SK-MEL-5 (cell line): ENCODE results near the gene POU2F3. TPM values are rescaled to one million over a fixed set of nuclear protein-coding genes. Genes with fewer than 3 reads are reported as not detected.
"Not testable (repeated sequence)": the region's sequence is repeated elsewhere in the genome, so short reads cannot be mapped to it uniquely, and the experiment has no call there.

ENCODE experiments used
- DNase-seq: peaks from one replicate; pipeline ENCODE4 v3.0.0-alpha.2; 2016; ENCODE audit warnings: low read depth, low spot score
- in situ Hi-C: cut with HindIII; loops from 2 replicates; pipeline ENCODE4 v1.10.0; 2016; ENCODE audit warnings: low sequenced_read_pairs, high pct_unique_total_duplicates, low pct_unique_long_range_greater_than_20kb
- total RNA-seq: library from RNA; depleted of rRNA; stranded (reverse); fragments of >200 nt; shearing (Covaris generic); gene quantifications from 2 replicates; pipeline ENCODE4 v1.2.3, GENCODE V29; 2014

POU2F3 gene
- total RNA-seq, 1 experiment from 2014 or later: not detected

GRCh38 chr11:120259241-120259640 lies 19.3 kb downstream of the POU2F3 start:
- no peak for DNase-seq
- in situ Hi-C loops: no loop called here

- no peak for DNase-seq
- in situ Hi-C loops: no loop called here
These were observed 20.1 kb downstream of the POU2F3 start for GRCh38 chr11:120259988-120260565.

GRCh38 chr11:120260616-120261015 lies 20.7 kb downstream of the POU2F3 start:
- in situ Hi-C loops: no loop called here
- DNase-seq: no peak

GRCh38 chr11:120261321-120261720 lies 21.4 kb downstream of the POU2F3 start:
- DNase-seq: no peak
- in situ Hi-C loops: no loop called here

- in situ Hi-C loops: no loop called here
- no peak for DNase-seq
These were observed 22.0 kb downstream of the POU2F3 start for GRCh38 chr11:120261931-120262330.

- in situ Hi-C loops: no loop called here
- no peak for DNase-seq
These were observed 27.4 kb downstream of the POU2F3 start for GRCh38 chr11:120267319-120267718.

- in situ Hi-C loops: no loop called here
- DNase-seq: no peak
These were observed 28.7 kb downstream of the POU2F3 start for GRCh38 chr11:120268686-120269085.

GRCh38 chr11:120270386-120270785 lies 30.4 kb downstream of the POU2F3 start:
- in situ Hi-C loops: no loop called here

GRCh38 chr11:120271672-120272071 lies 31.7 kb downstream of the POU2F3 start:
- no peak for DNase-seq
- in situ Hi-C loops: no loop called here

More at GRCh38 chr11:120270386-120270785, 30.4 kb downstream of the POU2F3 start:
- DNase-seq: no peak

- no peak for DNase-seq
- in situ Hi-C loops: no loop called here
These were observed 32.4 kb downstream of the POU2F3 start for GRCh38 chr11:120272303-120272702.

- DNase-seq: no peak
- in situ Hi-C loops: no loop called here
These were observed 33.5 kb downstream of the POU2F3 start for GRCh38 chr11:120273432-120273831.

- DNase-seq, in situ Hi-C loops: not testable (repeated sequence)
These were observed 34.0 kb downstream of the POU2F3 start for GRCh38 chr11:120273956-120274355.

- in situ Hi-C loops: no loop called here
- DNase-seq: no peak
These were observed 39.6 kb downstream of the POU2F3 start for GRCh38 chr11:120279502-120279901.

- in situ Hi-C loops: no loop called here
- DNase-seq: no peak
These were observed 40.7 kb downstream of the POU2F3 start for GRCh38 chr11:120280600-120281051.

GRCh38 chr11:120281143-120281795 lies 41.3 kb downstream of the POU2F3 start:
- in situ Hi-C loops: no loop called here
- no peak for DNase-seq

- DNase-seq: no peak
- in situ Hi-C loops: no loop called here
These were observed 43.2 kb downstream of the POU2F3 start for GRCh38 chr11:120283124-120283523.

GRCh38 chr11:120284272-120284671 lies 44.3 kb downstream of the POU2F3 start:
- in situ Hi-C loops: no loop called here
- no peak for DNase-seq

GRCh38 chr11:120285256-120285655 lies 45.3 kb downstream of the POU2F3 start:
- DNase-seq: no peak
- in situ Hi-C loops: no loop called here

- in situ Hi-C loops: no loop called here
- DNase-seq: no peak
These were observed 48.1 kb downstream of the POU2F3 start for GRCh38 chr11:120288021-120288420.
